ENCODE measurements around the gene SYNJ2.

- no peak for TF ChIP-seq CTCF (IDR thresholded peaks at IDR 0.05; ENCODE audit: low read depth, low read length)
- no peak for TF ChIP-seq EZH2phosphoT487 (IDR thresholded peaks at IDR 0.05; ENCODE audit: low read depth)
These were observed 56.9 kb downstream of the SYNJ2 start for GRCh38 chr6:158038291-158039177.
